ENCODE data around the gene GGACT.
A peak's percentile ranks its signal among the peaks of the same experiment; 100 is the strongest.
"Not testable (repeated sequence)": the region's sequence is repeated elsewhere in the genome, so short reads cannot be mapped to it uniquely, and the experiment has no call there.

GGACT gene

GRCh38 chr13:100600461-100600860 lies 11.9 kb upstream of the GGACT start:
- no peak for DNase-seq

- no peak for DNase-seq
Measured at GRCh38 chr13:100597253-100597652, 8.7 kb upstream of the GGACT start.

GRCh38 chr13:100596516-100596915 lies 7.9 kb upstream of the GGACT start:
- DNase-seq: no peak

GRCh38 chr13:100594731-100595130 lies 6.1 kb upstream of the GGACT start:
- no peak for DNase-seq

GRCh38 chr13:100594255-100594654 lies 5.7 kb upstream of the GGACT start:
- no peak for DNase-seq

- no peak for DNase-seq
Measured at GRCh38 chr13:100589178-100589725, 663 bp upstream of the GGACT start.

GRCh38 chr13:100584896-100585295 lies 3.7 kb downstream of the GGACT start:
- no peak for DNase-seq

- no peak for DNase-seq
Measured at GRCh38 chr13:100581504-100581903, 7.1 kb downstream of the GGACT start.

- no peak for DNase-seq
Measured at GRCh38 chr13:100581030-100581429, 7.6 kb downstream of the GGACT start.

GRCh38 chr13:100580045-100580444 lies 8.5 kb downstream of the GGACT start:
- DNase-seq: no peak

GRCh38 chr13:100577239-100577638 lies 11.3 kb downstream of the GGACT start:
- not testable (repeated sequence) for DNase-seq

- DNase-seq: peak; percentile 66
Measured at GRCh38 chr13:100573121-100573520, 15.5 kb downstream of the GGACT start.

GRCh38 chr13:100566543-100566942 lies 22.0 kb downstream of the GGACT start:
- no peak for DNase-seq

- no peak for DNase-seq
Measured at GRCh38 chr13:100565286-100565685, 23.3 kb downstream of the GGACT start.

- DNase-seq: no peak
Measured at GRCh38 chr13:100564444-100565223, 24.0 kb downstream of the GGACT start.

- DNase-seq: no peak
Measured at GRCh38 chr13:100563779-100564178, 24.8 kb downstream of the GGACT start.

GRCh38 chr13:100561599-100562204 lies 26.9 kb downstream of the GGACT start:
- DNase-seq: no peak

GRCh38 chr13:100561158-100561499 lies 27.5 kb downstream of the GGACT start:
- no peak for DNase-seq

- no peak for DNase-seq
Measured at GRCh38 chr13:100560498-100561157, 28.0 kb downstream of the GGACT start.

- no peak for DNase-seq
Measured at GRCh38 chr13:100559886-100560285, 28.7 kb downstream of the GGACT start.

- DNase-seq: no peak
Measured at GRCh38 chr13:100552755-100553154, 35.8 kb downstream of the GGACT start.

GRCh38 chr13:100549316-100549715 lies 39.3 kb downstream of the GGACT start:
- no peak for DNase-seq

GRCh38 chr13:100547791-100548201 lies 40.8 kb downstream of the GGACT start:
- no peak for DNase-seq

All from stimulated activated CD4-positive, alpha-beta T cell treated with anti-CD3 and anti-CD28 coated beads, Interleukin-1b, Interleukin-23, amount 100 ng/mL, for 48 hours (primary cell).